GM23338 (cell line): ENCODE data around the gene NME1. TPM values are rescaled to one million over a fixed set of nuclear protein-coding genes. Genes with fewer than 3 reads are reported as not detected.
A peak's percentile ranks its signal among the peaks of the same experiment; 100 is the strongest.

Source experiments
- ATAC-seq: fragments of 200-7000 bp; cut with Tn5 transposase; 3 replicates; pipeline ENCODE4 v1.9.1; 2020
- DNase-seq: peaks from one replicate; pipeline ENCODE4 v3.0.0-alpha.2; 2015; ENCODE audit warnings: low spot score
- H2AFZ ChIP-seq: fragments of 200-600 bp; sonication (generic); 2 replicates; pipeline ENCODE4 v1.8.0; 2016; ENCODE audit warnings: antibody characterized with exemption, mild to moderate bottlenecking, moderate library complexity
- H3F3A ChIP-seq: fragments of 200-600 bp; sonication (generic); replicated peaks from 2 replicates; pipeline ENCODE4 v1.8.0; 2017; ENCODE audit warnings: antibody characterized with exemption, mixed run types, low read depth
- H3K27ac ChIP-seq: fragments of 200-600 bp; sonication (generic); 2 replicates; pipeline ENCODE4 v1.6.1; 2016; ENCODE audit warnings: low read depth
- H3K27me3 ChIP-seq: fragments of 200-600 bp; sonication (generic); 2 replicates; pipeline ENCODE4 v1.8.0; 2016; ENCODE audit warnings: mild to moderate bottlenecking, mixed run types, moderate library complexity; ENCODE audit not compliant: insufficient read depth
- H3K36me3 ChIP-seq: fragments of 200-600 bp; sonication (generic); 2 replicates; pipeline ENCODE4 v1.8.0; 2016; ENCODE audit warnings: mild to moderate bottlenecking; ENCODE audit not compliant: insufficient read depth
- H3K4me1 ChIP-seq: fragments of 200-600 bp; sonication (generic); 2 replicates; pipeline ENCODE4 v1.8.0; 2016; ENCODE audit warnings: mild to moderate bottlenecking, moderate library complexity; ENCODE audit not compliant: insufficient read depth
- H3K4me2 ChIP-seq: fragments of 200-600 bp; sonication (generic); 2 replicates; pipeline ENCODE4 v1.7.1; 2017; ENCODE audit warnings: mixed run types
- H3K4me3 ChIP-seq: fragments of 200-600 bp; sonication (generic); 2 replicates; pipeline ENCODE4 v1.6.1; 2016; ENCODE audit warnings: mixed run types
- H3K79me2 ChIP-seq: fragments of 200-600 bp; sonication (generic); replicated peaks from 2 replicates; pipeline ENCODE4 v1.8.0; 2017; ENCODE audit warnings: mild to moderate bottlenecking; ENCODE audit not compliant: insufficient read depth
- H3K9me2 ChIP-seq: fragments of 200-600 bp; sonication (generic); 2 replicates; pipeline ENCODE4 v1.8.0; 2017; ENCODE audit not compliant: insufficient read depth
- H4K20me1 ChIP-seq: fragments of 200-600 bp; sonication (generic); replicated peaks from 2 replicates; pipeline ENCODE4 v1.8.0; 2017; ENCODE audit warnings: mild to moderate bottlenecking; ENCODE audit not compliant: insufficient read depth
- H3K27ac Mint-ChIP-seq: 2 replicates; pipeline ENCODE4 v1.8.0; 2020; ENCODE audit warnings: inconsistent platforms, mild to moderate bottlenecking, moderate library complexity, mixed read lengths
- H3K27me3 Mint-ChIP-seq: 3 replicates; pipeline ENCODE4 v1.8.0; 2022; ENCODE audit warnings: low read depth, mild to moderate bottlenecking, moderate library complexity, mixed read lengths, inconsistent platforms; ENCODE audit not compliant: insufficient read depth, poor library complexity
- H3K36me3 Mint-ChIP-seq: 3 replicates; pipeline ENCODE4 v1.8.0; 2021; ENCODE audit warnings: low read depth, mild to moderate bottlenecking, inconsistent platforms, moderate library complexity, mixed read lengths
- H3K4me1 Mint-ChIP-seq: 3 replicates; pipeline ENCODE4 v1.8.0; 2020; ENCODE audit warnings: mild to moderate bottlenecking, inconsistent platforms, mixed read lengths
- H3K4me3 Mint-ChIP-seq: 3 replicates; pipeline ENCODE4 v1.8.0; 2021; ENCODE audit warnings: moderate library complexity, mild to moderate bottlenecking, inconsistent platforms, mixed read lengths
- H3K9me3 Mint-ChIP-seq: 3 replicates; pipeline ENCODE4 v1.8.0; 2020; ENCODE audit warnings: moderate library complexity, mild to moderate bottlenecking, inconsistent platforms, mixed read lengths
- CREB1 ChIP-seq: fragments of 250-450 bp; sonication (Bioruptor Pico); IDR thresholded peaks from 2 replicates; pipeline ENCODE4 v1.5.0; 2020; ENCODE audit warnings: low read depth, mild to moderate bottlenecking, moderate library complexity
- EZH2 ChIP-seq: fragments of 200-600 bp; sonication (generic); IDR thresholded peaks from one replicate; pipeline ENCODE4 v1.8.0; 2017; ENCODE audit warnings: antibody characterized with exemption, mild to moderate bottlenecking, low read depth; ENCODE audit not compliant: unreplicated experiment
- JUNB ChIP-seq: IDR thresholded peaks from one replicate; pipeline ENCODE4 v1.6.1; 2016; ENCODE audit warnings: antibody characterized with exemption; ENCODE audit not compliant: unreplicated experiment
- NANOG ChIP-seq: IDR thresholded peaks from 2 replicates; pipeline ENCODE4 v1.6.1; 2016; ENCODE audit warnings: antibody characterized with exemption, borderline replicate concordance
- POLR2AphosphoS5 ChIP-seq: IDR thresholded peaks from 2 replicates; pipeline ENCODE4 v1.6.1; 2016; ENCODE audit warnings: antibody characterized with exemption, low read depth
- ZNF114 ChIP-seq: fragments of 250-450 bp; sonication (Bioruptor Pico); IDR thresholded peaks from 2 replicates; pipeline ENCODE4 v1.5.0; 2020; ENCODE audit warnings: mild to moderate bottlenecking, moderate library complexity
- ZNF331 ChIP-seq: fragments of 250-450 bp; sonication (Bioruptor Pico); IDR thresholded peaks from 2 replicates; pipeline ENCODE4 v1.5.0; 2020; ENCODE audit warnings: low read depth, mild to moderate bottlenecking, moderate library complexity
- polyA plus RNA-seq: library from polyadenylated mRNA; unstranded; fragments of >200 nt; fragmentation: Nextera tagmentation; extraction: Ambion mirVana; gene quantifications from 2 replicates; pipeline ENCODE4 v1.2.1, GENCODE V29; 2016
- total RNA-seq: library from RNA; depleted of rRNA; stranded (reverse); fragments of >200 nt; shearing (Covaris generic); gene quantifications from 2 replicates; pipeline ENCODE4 v1.2.3, GENCODE V29; 2014
- TF ChIP-seq, protein P1 (sequence below): fragments of 250-450 bp; sonication (Bioruptor Pico); IDR thresholded peaks from 2 replicates; pipeline ENCODE4 v1.5.0; 2020; ENCODE audit warnings: mild to moderate bottlenecking, moderate library complexity

NME1 gene
- total and polyA plus RNA-seq, 2 experiments from 2014 or later: 159 to 534 TPM

DNA sequence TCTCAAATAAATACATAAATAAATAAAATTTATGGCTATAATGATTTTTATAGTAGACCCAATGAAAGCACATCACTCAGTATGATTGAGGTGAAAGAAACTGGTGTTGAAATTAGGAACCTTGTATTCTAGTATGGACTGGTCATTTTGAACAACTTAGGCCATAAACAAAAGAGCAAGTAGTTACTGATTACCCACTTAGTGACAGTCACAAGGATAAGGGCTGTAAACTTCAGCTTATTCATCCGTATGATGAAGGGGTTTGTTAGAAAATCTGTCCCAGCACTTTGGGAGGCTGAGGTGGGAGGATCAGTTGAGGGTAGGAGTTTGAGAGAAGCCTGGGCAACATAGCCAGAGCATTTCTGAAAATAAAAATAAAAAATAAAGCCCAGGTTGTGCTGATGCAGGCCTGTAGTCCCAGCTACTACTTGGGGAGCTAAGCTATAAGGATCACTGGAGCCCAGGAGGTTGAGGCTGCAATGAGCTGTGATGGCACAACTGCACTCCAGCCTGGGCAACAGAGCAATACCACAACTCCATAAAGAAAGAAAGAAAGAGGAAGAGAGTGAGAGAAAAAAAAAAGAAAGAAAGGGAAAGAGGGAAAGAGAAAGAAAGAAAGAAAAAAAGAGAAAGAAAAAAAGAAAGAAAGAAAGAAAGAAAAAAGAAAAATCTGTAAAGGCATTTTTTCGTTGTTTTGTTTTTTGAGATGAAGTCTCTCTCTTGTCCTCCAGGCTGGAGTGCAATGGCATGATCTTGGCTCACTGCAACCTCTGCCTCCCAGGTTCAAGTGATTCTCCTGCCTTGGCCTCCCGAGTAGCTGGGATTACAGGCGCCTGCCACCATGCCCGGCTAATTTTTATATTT is 28.5 kb upstream of the NME1 start:
- Mint-ChIP-seq H3K27me3 (peaks cover 2% of the 10 kb centered on the region), H3K9me3 (no peaks in the 10 kb centered on the region), H3K4me3 (no peak overlapping the region), H3K36me3 (no peaks in the 10 kb centered on the region), H3K4me1 (peaks cover 10% of the 10 kb centered on the region), H3K27ac (no peak overlapping the region)
- H3K4me3 ChIP-seq: no peak overlapping the region
- no peaks in the 10 kb centered on the region for H3K27me3 ChIP-seq
- H3K79me2 ChIP-seq: no peaks in the 10 kb centered on the region
- no peak overlapping the region for H3K27ac ChIP-seq
- peaks cover 6% of the 10 kb centered on the region; the same call in 1 of the 2 replicates for H3K4me1 ChIP-seq
- TF ChIP-seq POLR2AphosphoS5 (no peak), ZNF331 (CRISPR knock-in tag) (no peak)
- no peaks in the 10 kb centered on the region for H4K20me1 ChIP-seq
- no peak for ATAC-seq
- H3K4me2 ChIP-seq: no peak overlapping the region
- no peaks in the 10 kb centered on the region for H3K9me2 ChIP-seq
- DNase-seq: no peak
- no peaks in the 10 kb centered on the region for H3K36me3 ChIP-seq
- no peaks in the 10 kb centered on the region; the same call in 1 of the 2 replicates for H3F3A ChIP-seq
- no peak overlapping the region; the same call in 1 of the 2 replicates for H2AFZ ChIP-seq

DNA sequence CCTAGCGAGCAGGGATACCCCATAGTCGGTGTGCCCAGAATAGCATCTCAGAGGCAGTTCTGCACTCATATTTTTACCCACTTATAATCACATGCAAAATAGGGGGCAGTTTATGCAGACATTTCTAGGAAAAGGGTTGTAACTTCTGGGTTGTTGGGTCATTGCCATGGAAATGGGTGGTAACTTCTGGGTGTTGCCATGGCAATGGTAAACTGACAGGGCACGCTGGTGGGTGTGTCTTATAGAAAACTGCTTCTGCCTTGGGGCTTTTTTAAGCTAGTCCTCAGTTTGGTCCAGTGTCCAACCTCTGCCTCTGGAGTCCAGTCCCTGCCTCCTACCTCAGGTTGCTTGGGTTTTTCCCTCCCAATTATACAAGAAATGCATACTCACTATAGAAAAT is 25.3 kb upstream of the NME1 start:
- Mint-ChIP-seq H3K27ac (no peak overlapping the region), H3K9me3 (no peaks in the 10 kb centered on the region), H3K36me3 (no peaks in the 10 kb centered on the region), H3K4me3 (no peak overlapping the region), H3K27me3 (peaks cover 2% of the 10 kb centered on the region), H3K4me1 (no peaks in the 10 kb centered on the region)
- Histone ChIP-seq H3K27me3 (no peaks in the 10 kb centered on the region), H3K4me2 (no peak overlapping the region), H3K9me2 (no peaks in the 10 kb centered on the region), H3K36me3 (no peaks in the 10 kb centered on the region), H4K20me1 (no peaks in the 10 kb centered on the region), H3K4me1 (no peaks in the 10 kb centered on the region; the same call in 1 of the 2 replicates), H3K27ac (no peak overlapping the region), H2AFZ (no peak overlapping the region), H3K79me2 (no peaks in the 10 kb centered on the region), H3K4me3 (no peak overlapping the region), H3F3A (no peaks in the 10 kb centered on the region)
- DNase-seq: peak; percentile 28
- TF ChIP-seq EZH2 (no peak), CREB1 (no peak), JUNB (no peak), NANOG (no peak), ZNF114 (CRISPR knock-in tag) (no peak)
- TF ChIP-seq, protein P1, sequence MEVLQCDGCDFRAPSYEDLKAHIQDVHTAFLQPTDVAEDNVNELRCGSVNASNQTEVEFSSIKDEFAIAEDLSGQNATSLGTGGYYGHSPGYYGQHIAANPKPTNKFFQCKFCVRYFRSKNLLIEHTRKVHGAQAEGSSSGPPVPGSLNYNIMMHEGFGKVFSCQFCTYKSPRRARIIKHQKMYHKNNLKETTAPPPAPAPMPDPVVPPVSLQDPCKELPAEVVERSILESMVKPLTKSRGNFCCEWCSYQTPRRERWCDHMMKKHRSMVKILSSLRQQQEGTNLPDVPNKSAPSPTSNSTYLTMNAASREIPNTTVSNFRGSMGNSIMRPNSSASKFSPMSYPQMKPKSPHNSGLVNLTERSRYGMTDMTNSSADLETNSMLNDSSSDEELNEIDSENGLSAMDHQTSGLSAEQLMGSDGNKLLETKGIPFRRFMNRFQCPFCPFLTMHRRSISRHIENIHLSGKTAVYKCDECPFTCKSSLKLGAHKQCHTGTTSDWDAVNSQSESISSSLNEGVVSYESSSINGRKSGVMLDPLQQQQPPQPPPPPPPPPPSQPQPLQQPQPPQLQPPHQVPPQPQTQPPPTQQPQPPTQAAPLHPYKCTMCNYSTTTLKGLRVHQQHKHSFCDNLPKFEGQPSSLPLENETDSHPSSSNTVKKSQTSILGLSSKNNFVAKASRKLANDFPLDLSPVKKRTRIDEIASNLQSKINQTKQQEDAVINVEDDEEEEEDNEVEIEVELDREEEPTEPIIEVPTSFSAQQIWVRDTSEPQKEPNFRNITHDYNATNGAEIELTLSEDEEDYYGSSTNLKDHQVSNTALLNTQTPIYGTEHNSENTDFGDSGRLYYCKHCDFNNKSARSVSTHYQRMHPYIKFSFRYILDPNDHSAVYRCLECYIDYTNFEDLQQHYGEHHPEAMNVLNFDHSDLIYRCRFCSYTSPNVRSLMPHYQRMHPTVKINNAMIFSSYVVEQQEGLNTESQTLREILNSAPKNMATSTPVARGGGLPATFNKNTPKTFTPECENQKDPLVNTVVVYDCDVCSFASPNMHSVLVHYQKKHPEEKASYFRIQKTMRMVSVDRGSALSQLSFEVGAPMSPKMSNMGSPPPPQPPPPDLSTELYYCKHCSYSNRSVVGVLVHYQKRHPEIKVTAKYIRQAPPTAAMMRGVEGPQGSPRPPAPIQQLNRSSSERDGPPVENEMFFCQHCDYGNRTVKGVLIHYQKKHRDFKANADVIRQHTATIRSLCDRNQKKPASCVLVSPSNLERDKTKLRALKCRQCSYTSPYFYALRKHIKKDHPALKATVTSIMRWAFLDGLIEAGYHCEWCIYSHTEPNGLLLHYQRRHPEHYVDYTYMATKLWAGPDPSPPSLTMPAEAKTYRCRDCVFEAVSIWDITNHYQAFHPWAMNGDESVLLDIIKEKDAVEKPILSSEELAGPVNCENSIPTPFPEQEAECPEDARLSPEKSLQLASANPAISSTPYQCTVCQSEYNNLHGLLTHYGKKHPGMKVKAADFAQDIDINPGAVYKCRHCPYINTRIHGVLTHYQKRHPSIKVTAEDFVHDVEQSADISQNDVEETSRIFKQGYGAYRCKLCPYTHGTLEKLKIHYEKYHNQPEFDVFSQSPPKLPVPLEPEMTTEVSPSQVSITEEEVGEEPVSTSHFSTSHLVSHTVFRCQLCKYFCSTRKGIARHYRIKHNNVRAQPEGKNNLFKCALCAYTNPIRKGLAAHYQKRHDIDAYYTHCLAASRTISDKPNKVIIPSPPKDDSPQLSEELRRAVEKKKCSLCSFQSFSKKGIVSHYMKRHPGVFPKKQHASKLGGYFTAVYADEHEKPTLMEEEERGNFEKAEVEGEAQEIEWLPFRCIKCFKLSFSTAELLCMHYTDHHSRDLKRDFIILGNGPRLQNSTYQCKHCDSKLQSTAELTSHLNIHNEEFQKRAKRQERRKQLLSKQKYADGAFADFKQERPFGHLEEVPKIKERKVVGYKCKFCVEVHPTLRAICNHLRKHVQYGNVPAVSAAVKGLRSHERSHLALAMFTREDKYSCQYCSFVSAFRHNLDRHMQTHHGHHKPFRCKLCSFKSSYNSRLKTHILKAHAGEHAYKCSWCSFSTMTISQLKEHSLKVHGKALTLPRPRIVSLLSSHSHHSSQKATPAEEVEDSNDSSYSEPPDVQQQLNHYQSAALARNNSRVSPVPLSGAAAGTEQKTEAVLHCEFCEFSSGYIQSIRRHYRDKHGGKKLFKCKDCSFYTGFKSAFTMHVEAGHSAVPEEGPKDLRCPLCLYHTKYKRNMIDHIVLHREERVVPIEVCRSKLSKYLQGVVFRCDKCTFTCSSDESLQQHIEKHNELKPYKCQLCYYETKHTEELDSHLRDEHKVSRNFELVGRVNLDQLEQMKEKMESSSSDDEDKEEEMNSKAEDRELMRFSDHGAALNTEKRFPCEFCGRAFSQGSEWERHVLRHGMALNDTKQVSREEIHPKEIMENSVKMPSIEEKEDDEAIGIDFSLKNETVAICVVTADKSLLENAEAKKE (CRISPR knock-in tag): no peak
- ATAC-seq: no peak
